ENCODE data around the gene GMCL1. TPM values are rescaled to one million over a fixed set of nuclear protein-coding genes. Genes with fewer than 3 reads are reported as not detected.

Gene GMCL1
- total and polyA plus RNA-seq, 2 of the 13 experiments (the other 11 are each of a cell fraction or from before 2014, with no cell fraction given), result 18.7 to 24.0 TPM

DNA sequence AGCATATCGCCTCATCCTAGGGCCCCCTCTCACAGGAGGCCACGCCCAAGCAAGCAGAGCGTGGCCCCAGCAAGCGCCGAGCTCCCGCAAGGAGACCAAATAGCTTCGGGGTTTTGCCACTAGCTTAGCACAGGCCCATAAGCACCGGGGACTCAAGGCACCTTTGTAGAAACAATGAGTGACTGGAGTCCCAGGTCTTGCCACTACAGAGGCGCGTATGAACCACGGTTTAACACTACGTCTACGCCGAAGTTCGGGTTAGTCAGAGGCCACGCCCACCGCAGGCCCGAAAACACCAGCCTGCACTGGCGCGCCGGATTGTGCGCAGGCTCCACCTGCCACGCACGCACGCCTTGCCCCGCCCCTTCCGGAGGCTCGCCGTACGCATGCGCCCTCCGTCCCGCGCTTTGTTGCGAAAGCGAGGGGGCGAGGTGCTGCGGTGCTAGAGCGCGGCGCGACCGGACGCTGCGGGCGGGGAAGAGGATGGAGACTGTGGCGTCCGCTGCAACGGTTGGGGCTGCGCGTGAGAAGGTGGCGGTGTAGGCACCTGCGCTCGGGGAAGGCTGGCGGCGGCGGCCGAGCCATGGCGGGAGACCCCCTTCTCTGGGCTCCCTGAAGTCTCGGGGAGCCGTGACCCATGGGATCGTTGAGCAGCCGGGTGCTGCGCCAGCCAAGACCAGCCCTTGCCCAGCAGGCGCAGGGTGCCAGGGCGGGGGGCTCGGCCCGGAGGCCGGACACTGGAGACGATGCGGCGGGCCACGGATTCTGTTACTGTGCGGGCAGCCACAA, at the start of gene GMCL1 (continued):
- TF ChIP-seq MXD4 (CRISPR knock-in tag; IDR thresholded peaks at IDR 0.05) (peak; percentile 98; the same call in 1 of the 2 replicates), MTERF4 (CRISPR knock-in tag; IDR thresholded peaks at IDR 0.05) (peak; percentile 97; the same call in 1 of the 2 replicates), ZNF691 (CRISPR knock-in tag; IDR thresholded peaks at IDR 0.05; ENCODE audit: borderline replicate concordance, low read depth) (no peak; the same call in none of the 2 replicates), BRCA1 (CRISPR knock-in tag; IDR thresholded peaks at IDR 0.05) (peak; percentile 81), ZBTB20 (CRISPR knock-in tag; IDR thresholded peaks at IDR 0.05; ENCODE audit: borderline replicate concordance, low read depth) (peak; percentile 64), MXI1 (IDR thresholded peaks at IDR 0.05; ENCODE audit: borderline replicate concordance, low read depth, low read length) (peak; percentile 98; the same call in 2 of the 3 replicates), SIN3B (IDR thresholded peaks at IDR 0.05; ENCODE audit: low read length) (peak; percentile 59), ZNF891 (CRISPR knock-in tag; IDR thresholded peaks at IDR 0.05) (0 out of 2 replicates have a peak, but pooled peaks have one; percentile 60), HDAC6 (IDR thresholded peaks at IDR 0.05; ENCODE audit: low read depth, low read length) (no peak), SKIL (CRISPR knock-in tag; IDR thresholded peaks at IDR 0.05; ENCODE audit: borderline replicate concordance) (peak; percentile 93), FOSL2 (CRISPR knock-in tag; IDR thresholded peaks at IDR 0.05) (peak; percentile 68), ZBTB38 (CRISPR knock-in tag; IDR thresholded peaks at IDR 0.05) (peak; percentile 95), CHD4 (IDR thresholded peaks at IDR 0.05; ENCODE audit: borderline replicate concordance, low read length) (no peak), POGZ (CRISPR knock-in tag; IDR thresholded peaks at IDR 0.05) (peak; percentile 99), CREB3 (CRISPR knock-in tag; IDR thresholded peaks at IDR 0.05) (no peak; the same call in 1 of the 2 replicates), TP53 (CRISPR knock-in tag; conservative IDR thresholded peaks at IDR 0.05) (no peak; the same call in 1 of the 2 replicates), KDM5B (CRISPR knock-in tag; IDR thresholded peaks at IDR 0.05; ENCODE audit: borderline replicate concordance) (peak; percentile 95), SAFB2 (CRISPR knock-in tag; IDR thresholded peaks at IDR 0.05; ENCODE audit: borderline replicate concordance, low read depth) (peak; percentile 99), SP1 (IDR thresholded peaks at IDR 0.05) (no peak; the same call in 1 of the 2 replicates), SP1 (CRISPR knock-in tag; IDR thresholded peaks at IDR 0.05) (peak; percentile 100), FOSL1 (CRISPR knock-in tag; IDR thresholded peaks at IDR 0.05; ENCODE audit: borderline replicate concordance) (no peak), TEF (CRISPR knock-in tag; IDR thresholded peaks at IDR 0.05) (0 out of 2 replicates have a peak, but pooled peaks have one; percentile 65)
- TF ChIP-seq, protein P1, sequence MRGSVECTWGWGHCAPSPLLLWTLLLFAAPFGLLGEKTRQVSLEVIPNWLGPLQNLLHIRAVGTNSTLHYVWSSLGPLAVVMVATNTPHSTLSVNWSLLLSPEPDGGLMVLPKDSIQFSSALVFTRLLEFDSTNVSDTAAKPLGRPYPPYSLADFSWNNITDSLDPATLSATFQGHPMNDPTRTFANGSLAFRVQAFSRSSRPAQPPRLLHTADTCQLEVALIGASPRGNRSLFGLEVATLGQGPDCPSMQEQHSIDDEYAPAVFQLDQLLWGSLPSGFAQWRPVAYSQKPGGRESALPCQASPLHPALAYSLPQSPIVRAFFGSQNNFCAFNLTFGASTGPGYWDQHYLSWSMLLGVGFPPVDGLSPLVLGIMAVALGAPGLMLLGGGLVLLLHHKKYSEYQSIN (CRISPR knock-in tag; IDR thresholded peaks at IDR 0.05; ENCODE audit: borderline replicate concordance), result no peak; the same call in 1 of the 2 replicates
